K562 (cell line): Measurements from ENCODE around the gene KLHL22. TPM values are rescaled to one million over a fixed set of nuclear protein-coding genes. Genes with fewer than 3 reads are reported as not detected.
A peak's percentile ranks its signal among the peaks of the same experiment; 100 is the strongest.

Experiments
- ATAC-seq: fragments of 200-7000 bp; cut with Tn5 transposase; 3 replicates; pipeline ENCODE4 v1.9.1; 2020; ENCODE audit warnings: moderate library complexity
- BruUV-seq: library from RNA; stranded (reverse); fragments of 400-500 nt; replicated peaks from 2 replicates; lab custom pipeline; 2021; lab: Mats Ljungman, UMichigan
- CTCF ChIA-PET: fragments of 300-600 bp; formaldehyde crosslinking; extraction: SDS; loops from one replicate; lab custom pipeline; 2021; ENCODE audit warnings: low intra/inter-chr PET ratio; lab: Yijun Ruan, JAX
- POLR2A ChIA-PET: fragments of 300-600, 350-650 bp; sonication (Branson Sonifier 250); formaldehyde crosslinking; extraction: SDS; loops from one replicate; lab custom pipeline; 2021; ENCODE audit warnings: antibody characterized with exemption, inconsistent platforms; lab: Yijun Ruan, JAX
- DNase-seq, 4 experiments: peaks; one replicate each; pipeline versions ENCODE4 v3.0.0 to v3.0.0-alpha.2; 2011 to 2018; ENCODE audit warnings: low spot score in 3 of 4, mixed read lengths in 3 of 4; ENCODE audit errors: extremely low read depth in 1 of 4
- FAIRE-seq: peaks from 2 replicates; lab custom pipeline; 2011; peaks lifted over from hg19 to GRCh38; lab: Jason Lieb, UNC
- H2AFZ ChIP-seq: 2 replicates; pipeline ENCODE4 v1.6.0; 2011; ENCODE audit warnings: low read depth, low read length, control low read depth, inconsistent platforms
- H3K27ac ChIP-seq: fragments of 200-600 bp; 3 replicates; pipeline ENCODE4 v1.8.0; 2011; ENCODE audit warnings: low read depth, mild to moderate bottlenecking, control low read depth, inconsistent platforms, low read length, moderate library complexity, mixed read lengths; ENCODE audit errors: extremely low read depth
- H3K27me3 ChIP-seq, 2 experiments: fragments of 300-600 bp in 1 of 2; 2 replicates in 1 of 2; 3 replicates in 1 of 2; pipeline versions ENCODE4 v1.6.0 to v1.8.0; 2011; ENCODE audit warnings: inconsistent platforms in 2 of 2, low read length in 2 of 2, mild to moderate bottlenecking in 1 of 2, mixed read lengths in 1 of 2, moderate library complexity in 1 of 2; ENCODE audit not compliant: control insufficient read depth in 2 of 2, insufficient read depth in 2 of 2
- H3K36me3 ChIP-seq: fragments of 300-600 bp; 3 replicates; pipeline ENCODE4 v1.8.0; 2011; ENCODE audit warnings: mild to moderate bottlenecking, low read length, inconsistent platforms; ENCODE audit not compliant: control insufficient read depth, insufficient read depth
- H3K4me1 ChIP-seq, 2 experiments: fragments of 200-600 bp in 1 of 2; replicated peaks in 1 of 2; 2 replicates in 1 of 2; 3 replicates in 1 of 2; pipeline versions ENCODE4 v1.5.1 to v1.8.0; 2011; ENCODE audit warnings: inconsistent platforms in 2 of 2, low read length in 2 of 2, mild to moderate bottlenecking in 1 of 2, mixed read lengths in 1 of 2, moderate library complexity in 1 of 2; ENCODE audit not compliant: control insufficient read depth in 2 of 2, insufficient read depth in 2 of 2
- H3K4me2 ChIP-seq: 2 replicates; pipeline ENCODE4 v1.6.1; 2011; ENCODE audit warnings: low read length, control low read depth, inconsistent platforms, mixed read lengths; ENCODE audit not compliant: insufficient read depth
- H3K4me3 ChIP-seq: fragments of 200-600 bp; sonication (generic), shearing (Covaris generic); 2 replicates; pipeline ENCODE4 v1.5.1; 2016; ENCODE audit warnings: control low read depth, inconsistent platforms
- H3K79me2 ChIP-seq: fragments of 200-600 bp; 3 replicates; pipeline ENCODE4 v1.8.0; 2011; ENCODE audit warnings: low read length, inconsistent platforms; ENCODE audit not compliant: control insufficient read depth, insufficient read depth
- H3K9ac ChIP-seq, 2 experiments: 2 replicates each; pipeline versions ENCODE4 v1.6.0 to v1.6.1; 2011; ENCODE audit warnings: low read depth in 2 of 2, low read length in 2 of 2, control low read depth in 1 of 2, inconsistent platforms in 1 of 2, mild to moderate bottlenecking in 1 of 2, mixed read lengths in 1 of 2; ENCODE audit not compliant: insufficient read depth in 1 of 2
- H3K9me1 ChIP-seq: one replicate; pipeline ENCODE4 v1.6.0; 2011; ENCODE audit warnings: inconsistent platforms, mild to moderate bottlenecking, low read length, moderate library complexity; ENCODE audit not compliant: control insufficient read depth, insufficient read depth
- H3K9me3 ChIP-seq: replicated peaks from 2 replicates; pipeline ENCODE4 v1.5.1; 2011; ENCODE audit warnings: low read depth, low read length, inconsistent platforms; ENCODE audit not compliant: control insufficient read depth, insufficient read depth
- H4K20me1 ChIP-seq: replicated peaks from 2 replicates; pipeline ENCODE4 v1.6.1; 2011; ENCODE audit warnings: low read length, inconsistent platforms, mixed read lengths; ENCODE audit not compliant: control insufficient read depth, insufficient read depth
- DACH1 ChIP-seq: fragments of 450-650 bp; IDR thresholded peaks from 2 replicates; pipeline ENCODE4 v1.6.1; 2018; ENCODE audit not compliant: partially characterized antibody
- DDX20 ChIP-seq: fragments of 450-650 bp; IDR thresholded peaks from 2 replicates; pipeline ENCODE4 v1.6.1; 2016; ENCODE audit warnings: missing genetic modification characterization, low read depth, mild to moderate bottlenecking, missing compliant biosample characterization, moderate library complexity
- EHMT2 ChIP-seq: fragments of 450-650 bp; IDR thresholded peaks from 2 replicates; pipeline ENCODE4 v1.6.1; 2018; ENCODE audit warnings: antibody characterized with exemption
- EP300 ChIP-seq: IDR thresholded peaks from 2 replicates; pipeline ENCODE4 v1.6.1; 2012; ENCODE audit warnings: low read length, improper control_type of control experiment
- IFI16 ChIP-seq: fragments of 250-450 bp; sonication (Bioruptor Pico); IDR thresholded peaks from 2 replicates; pipeline ENCODE4 v2.1.2; 2022; ENCODE audit warnings: mild to moderate bottlenecking, inconsistent platforms
- MTA2 ChIP-seq: fragments of 450-650 bp; IDR thresholded peaks from 2 replicates; pipeline ENCODE4 v1.6.1; 2016; ENCODE audit warnings: low read depth
- SMAD1 ChIP-seq: fragments of 150-350 bp; IDR thresholded peaks from 2 replicates; pipeline ENCODE4 v1.6.1; 2014; ENCODE audit warnings: low read length, low read depth; ENCODE audit not compliant: partially characterized antibody
- TEAD1 ChIP-seq, 2 experiments: fragments of 450-650 bp in 1 of 2; sonication (generic) in 1 of 2; formaldehyde crosslinking; IDR thresholded peaks; 2 replicates each; pipeline versions ENCODE4 v1.4.0 to v1.8.0; 2020 to 2022; ENCODE audit warnings: mild to moderate bottlenecking in 2 of 2, missing genetic modification reagents in 1 of 2
- ZC3H4 ChIP-seq: sonication (generic); formaldehyde crosslinking; IDR thresholded peaks from 2 replicates; pipeline ENCODE4 v1.9.0; 2021; ENCODE audit warnings: missing genetic modification reagents, borderline replicate concordance
- ZKSCAN1 ChIP-seq: fragments of 150-350 bp; IDR thresholded peaks from 2 replicates; pipeline ENCODE4 v1.6.1; 2016; ENCODE audit warnings: low read depth, low read length
- ZNF140 ChIP-seq: fragments of 250-450 bp; sonication (Bioruptor Pico); IDR thresholded peaks from 2 replicates; pipeline ENCODE4 v1.8.0; 2021; ENCODE audit warnings: moderate library complexity, mild to moderate bottlenecking, inconsistent platforms
- ZNF217 ChIP-seq: sonication (generic); formaldehyde crosslinking; IDR thresholded peaks from 2 replicates; pipeline ENCODE4 v1.8.0; 2022; ENCODE audit warnings: mild to moderate bottlenecking, missing genetic modification reagents
- ZNF717 ChIP-seq: fragments of 250-450 bp; sonication (Bioruptor Pico); IDR thresholded peaks from 2 replicates; pipeline ENCODE4 v1.5.0; 2021
- WGBS: fragments of 100-300 bp; shearing (Covaris generic); methylation state at CpG from one replicate; pipeline ENCODE4 v1.1.6; 2016; ENCODE audit warnings: low coverage, mixed read lengths; ENCODE audit not compliant: insufficient coverage; ENCODE audit errors: missing lambda C conversion rate; 5-methylcytosine and 5-hydroxymethylcytosine counted together
- in situ Hi-C: fragments of 300-500 bp; cut with MboI; formaldehyde crosslinking; loops from 4 replicates; pipeline ENCODE4 v1.15.0; 2018; ENCODE audit warnings: inconsistent platforms, mixed read lengths
- intact Hi-C: fragments of 100-400 bp; cut with micrococcal nuclease; formaldehyde crosslinking; loops from 2 replicates; pipeline ENCODE4 v1.14.2; 2022
- polyA plus RNA-seq, 8 experiments: library from polyadenylated mRNA; depleted of rRNA in 4 of 8; stranded (reverse) in 5 of 8; unstranded in 3 of 8; fragments of >200 nt; fragmentation: Nextera tagmentation in 2 of 8; fragmentation: Illumina TruSeq in 1 of 8; extraction: Ambion mirVana in 2 of 8; extraction: Trizol in 1 of 8; gene quantifications; 2 replicates each; pipeline versions ENCODE4 v1.2.1 to v1.2.3, GENCODE V29; 2011 to 2014; ENCODE audit warnings: inconsistent platforms in 1 of 8, missing spikeins in 1 of 8
- total RNA-seq, 7 experiments: library from RNA; depleted of rRNA in 6 of 7; stranded (reverse); fragments of >200 nt in 6 of 7; fragmentation: Illumina TruSeq in 2 of 7; extraction: Trizol in 2 of 7; gene quantifications; 2 replicates each; pipeline versions ENCODE4 v1.2.1 to v1.2.3, GENCODE V29; 2011 to 2021; ENCODE audit warnings: low replicate concordance in 1 of 7
- TF ChIP-seq, protein P1 (sequence below): fragments of 250-450 bp; sonication (Bioruptor Pico); IDR thresholded peaks from 2 replicates; pipeline ENCODE4 v1.8.0; 2021; ENCODE audit warnings: mild to moderate bottlenecking, moderate library complexity
- TF ChIP-seq, protein P2 (sequence below), 3 experiments: fragments of 200-800 bp in 1 of 3; sonication (Bioruptor generic) in 1 of 3; sonication (generic) in 1 of 3; formaldehyde crosslinking in 1 of 3; IDR thresholded peaks; 2 replicates each; pipeline versions ENCODE4 v1.6.1 to v1.8.0; 2016 to 2022; ENCODE audit warnings: mild to moderate bottlenecking in 2 of 3, missing compliant biosample characterization in 2 of 3, missing genetic modification characterization in 2 of 3, missing genetic modification reagents in 1 of 3
- TF ChIP-seq, protein P3 (sequence below): fragments of 250-450 bp; sonication (Bioruptor Pico); IDR thresholded peaks from 2 replicates; pipeline ENCODE4 v1.8.0; 2021; ENCODE audit warnings: borderline replicate concordance, mild to moderate bottlenecking, moderate library complexity; ENCODE audit not compliant: poor library complexity, severe bottlenecking
- TF ChIP-seq, protein P4 (sequence below): sonication (generic); formaldehyde crosslinking; IDR thresholded peaks from 2 replicates; pipeline ENCODE4 v1.9.0; 2022; ENCODE audit warnings: mild to moderate bottlenecking, missing genetic modification reagents
- TF ChIP-seq, protein P5 (sequence below): sonication (generic); formaldehyde crosslinking; IDR thresholded peaks from 2 replicates; pipeline ENCODE4 v1.8.1; 2023; ENCODE audit warnings: mild to moderate bottlenecking, missing genetic modification reagents, moderate library complexity

KLHL22 gene
- total and polyA plus RNA-seq, 9 of the 15 experiments (the other 6 are each of a cell fraction or from before 2014, with no cell fraction given), result 1.3 to 25.6 (median 15.2) TPM

DNA sequence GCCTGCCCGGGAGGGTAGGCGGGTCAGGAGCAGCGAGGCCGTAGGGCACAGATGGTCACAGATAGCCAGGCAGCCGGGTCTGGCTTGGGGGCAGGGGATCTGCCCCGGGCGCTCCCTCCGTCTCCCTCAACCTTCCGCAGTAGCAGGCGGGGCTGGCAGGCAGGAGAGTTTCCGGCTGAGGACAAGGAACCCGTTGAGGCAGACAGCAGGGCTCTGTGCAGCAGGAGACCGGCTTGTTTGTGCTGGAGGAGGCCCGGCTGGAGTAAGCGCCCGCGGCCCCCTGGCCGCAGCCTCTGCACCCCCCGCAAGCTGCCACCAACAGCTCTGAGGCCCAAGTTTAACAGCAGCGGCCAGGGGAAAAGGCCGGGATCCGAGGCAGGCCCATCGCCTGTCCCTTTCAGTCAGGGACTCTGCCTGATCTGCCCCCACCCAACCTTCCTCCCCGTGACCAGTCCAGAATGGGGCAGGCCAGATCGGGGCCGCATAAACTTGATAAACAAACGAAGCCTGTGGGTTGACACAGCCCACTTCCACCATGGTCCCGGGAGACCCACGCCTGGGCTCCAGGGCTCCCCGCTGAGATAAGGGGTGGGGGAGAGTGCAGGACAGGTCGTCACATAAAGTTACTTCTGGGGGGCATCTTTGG is 71.6 kb downstream of the KLHL22 start:
- no peak overlapping the region for H3K27ac ChIP-seq
- FAIRE-seq (no peak), ATAC-seq (peak; percentile 5; the same call in 2 of the 3 replicates), DNase-seq (peak in 1 of 4 experiments; percentile 66)
- H3K4me3 ChIP-seq, result no peak overlapping the region
- POLR2A ChIA-PET, result interaction anchor here (0.6 to 1.5 kb wide), 7 partner anchors 10 to 1393 kb away, joined by 3 to 6 read pairs (median 3); no protein-coding TSS in a partner anchor
- in situ Hi-C loops (loop anchor here (5.0 to 25.0 kb wide), 3 partner anchors 33 to 1887 kb away; partner anchors contain the start of gene TMEM191B), intact Hi-C loops (no loop called here)
- no peak overlapping the region for H3K4me2 ChIP-seq
- H3K9ac ChIP-seq, result peak overlapping the region in 1 of 2 experiments; percentile 70; a peak in 2 of 4 replicates
- peaks cover 44 to 70% of the 10 kb centered on the region in 2 experiments; a peak in 4 of 5 replicates for H3K27me3 ChIP-seq
- no peaks in the 10 kb centered on the region for H3K79me2 ChIP-seq
- H3K9me1 ChIP-seq, result peaks cover 5% of the 10 kb centered on the region
- no peaks in the 10 kb centered on the region for H3K9me3 ChIP-seq
- peaks cover 4 to 39% of the 10 kb centered on the region in 2 experiments; a peak in 3 of 5 replicates for H3K4me1 ChIP-seq
- H3K36me3 ChIP-seq, result no peaks in the 10 kb centered on the region
- peaks cover 36% of the 10 kb centered on the region for H4K20me1 ChIP-seq
- WGBS, result 19% methylated on average over 31 of the region's 31 CpGs
- CTCF ChIA-PET, result no interaction called here
- no TSS peak for BruUV-seq
- peak overlapping the region; percentile 10 for H2AFZ ChIP-seq
- TF ChIP-seq DDX20 (no peak), SMAD1 (no peak), TEAD1 (CRISPR knock-in tag; IDR thresholded peaks at IDR 0.05) (no peak), ZKSCAN1 (no peak), ZNF717 (no peak), ZNF140 (CRISPR knock-in tag) (no peak), MTA2 (no peak), EHMT2 (no peak), EP300 (no peak), IFI16 (CRISPR knock-in tag) (no peak), ZNF217 (CRISPR knock-in tag) (no peak), DACH1 (no peak), ZC3H4 (no peak)
- TF ChIP-seq, protein P1, sequence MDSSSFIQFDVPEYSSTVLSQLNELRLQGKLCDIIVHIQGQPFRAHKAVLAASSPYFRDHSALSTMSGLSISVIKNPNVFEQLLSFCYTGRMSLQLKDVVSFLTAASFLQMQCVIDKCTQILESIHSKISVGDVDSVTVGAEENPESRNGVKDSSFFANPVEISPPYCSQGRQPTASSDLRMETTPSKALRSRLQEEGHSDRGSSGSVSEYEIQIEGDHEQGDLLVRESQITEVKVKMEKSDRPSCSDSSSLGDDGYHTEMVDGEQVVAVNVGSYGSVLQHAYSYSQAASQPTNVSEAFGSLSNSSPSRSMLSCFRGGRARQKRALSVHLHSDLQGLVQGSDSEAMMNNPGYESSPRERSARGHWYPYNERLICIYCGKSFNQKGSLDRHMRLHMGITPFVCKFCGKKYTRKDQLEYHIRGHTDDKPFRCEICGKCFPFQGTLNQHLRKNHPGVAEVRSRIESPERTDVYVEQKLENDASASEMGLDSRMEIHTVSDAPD, result no peak
- TF ChIP-seq, protein P2, sequence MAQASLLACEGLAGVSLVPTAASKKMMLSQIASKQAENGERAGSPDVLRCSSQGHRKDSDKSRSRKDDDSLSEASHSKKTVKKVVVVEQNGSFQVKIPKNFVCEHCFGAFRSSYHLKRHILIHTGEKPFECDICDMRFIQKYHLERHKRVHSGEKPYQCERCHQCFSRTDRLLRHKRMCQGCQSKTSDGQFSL (CRISPR knock-in tag; IDR thresholded peaks at IDR 0.05), result peak; percentile 71
- TF ChIP-seq, protein P2 (tag; IDR thresholded peaks at IDR 0.05), result no peak
- TF ChIP-seq, protein P3, sequence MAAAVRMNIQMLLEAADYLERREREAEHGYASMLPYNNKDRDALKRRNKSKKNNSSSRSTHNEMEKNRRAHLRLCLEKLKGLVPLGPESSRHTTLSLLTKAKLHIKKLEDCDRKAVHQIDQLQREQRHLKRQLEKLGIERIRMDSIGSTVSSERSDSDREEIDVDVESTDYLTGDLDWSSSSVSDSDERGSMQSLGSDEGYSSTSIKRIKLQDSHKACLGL, result no peak
- TF ChIP-seq, protein P4, sequence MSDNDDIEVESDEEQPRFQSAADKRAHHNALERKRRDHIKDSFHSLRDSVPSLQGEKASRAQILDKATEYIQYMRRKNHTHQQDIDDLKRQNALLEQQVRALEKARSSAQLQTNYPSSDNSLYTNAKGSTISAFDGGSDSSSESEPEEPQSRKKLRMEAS (CRISPR knock-in tag), result peak; percentile 9; the same call in 1 of the 2 replicates
- TF ChIP-seq, protein P5, sequence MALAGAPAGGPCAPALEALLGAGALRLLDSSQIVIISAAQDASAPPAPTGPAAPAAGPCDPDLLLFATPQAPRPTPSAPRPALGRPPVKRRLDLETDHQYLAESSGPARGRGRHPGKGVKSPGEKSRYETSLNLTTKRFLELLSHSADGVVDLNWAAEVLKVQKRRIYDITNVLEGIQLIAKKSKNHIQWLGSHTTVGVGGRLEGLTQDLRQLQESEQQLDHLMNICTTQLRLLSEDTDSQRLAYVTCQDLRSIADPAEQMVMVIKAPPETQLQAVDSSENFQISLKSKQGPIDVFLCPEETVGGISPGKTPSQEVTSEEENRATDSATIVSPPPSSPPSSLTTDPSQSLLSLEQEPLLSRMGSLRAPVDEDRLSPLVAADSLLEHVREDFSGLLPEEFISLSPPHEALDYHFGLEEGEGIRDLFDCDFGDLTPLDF (CRISPR knock-in tag), result no peak
